Parathyroid adenoma (tissue), 2 donors: ENCODE data around the gene NUP107.

Source experiments
- H2AFZ ChIP-seq: fragments of 300-600 bp; sonication (generic); one replicate; pipeline ENCODE4 v1.7.0; 2017; ENCODE audit warnings: antibody characterized with exemption, mild to moderate bottlenecking
- H3K27ac ChIP-seq: fragments of 300-600 bp; sonication (generic); one replicate; pipeline ENCODE4 v1.7.0; 2017
- H3K27me3 ChIP-seq: fragments of 300-600 bp; sonication (generic); one replicate; pipeline ENCODE4 v1.7.0; 2017; ENCODE audit warnings: low read length; ENCODE audit not compliant: control insufficient read depth, insufficient read depth
- H3K36me3 ChIP-seq: fragments of 300-600 bp; sonication (generic); one replicate; pipeline ENCODE4 v1.7.0; 2017; ENCODE audit warnings: low read length; ENCODE audit not compliant: control insufficient read depth, insufficient read depth
- H3K4me1 ChIP-seq: fragments of 300-600 bp; sonication (generic); one replicate; pipeline ENCODE4 v1.7.0; 2017; ENCODE audit warnings: control low read depth
- H3K4me2 ChIP-seq: fragments of 300-600 bp; sonication (generic); one replicate; pipeline ENCODE4 v1.7.0; 2017; ENCODE audit warnings: low read length
- H3K4me3 ChIP-seq: fragments of 300-600 bp; sonication (generic); one replicate; pipeline ENCODE4 v1.7.0; 2017; ENCODE audit warnings: low read depth, low read length
- H3K79me2 ChIP-seq: fragments of 300-600 bp; sonication (generic); one replicate; pipeline ENCODE4 v1.7.0; 2017; ENCODE audit warnings: control low read depth
- H3K9ac ChIP-seq: fragments of 300-600 bp; sonication (generic); one replicate; pipeline ENCODE4 v1.7.0; 2017; ENCODE audit warnings: mild to moderate bottlenecking
- H3K9me3 ChIP-seq: fragments of 300-600 bp; sonication (generic); one replicate; pipeline ENCODE4 v1.7.0; 2017; ENCODE audit warnings: low read length; ENCODE audit not compliant: control insufficient read depth
- CTCF ChIP-seq: fragments of 300-600 bp; sonication (generic); IDR thresholded peaks from one replicate; pipeline ENCODE4 v1.7.0; 2017; ENCODE audit warnings: antibody characterized with exemption, mild to moderate bottlenecking
- donor health status: primary hyperparathyroidism.

The NUP107 gene

GRCh38 chr12:68750506-68750905 is 63.7 kb downstream of the NUP107 start:
- no peak overlapping the region for H3K9ac ChIP-seq
- H2AFZ ChIP-seq = no peak overlapping the region
- H3K4me3 ChIP-seq = no peak overlapping the region
- H3K79me2 ChIP-seq = no peaks in the 10 kb centered on the region
- H3K9me3 ChIP-seq = no peaks in the 10 kb centered on the region
- no peaks in the 10 kb centered on the region for H3K36me3 ChIP-seq
- peaks cover 6% of the 10 kb centered on the region for H3K4me1 ChIP-seq
- H3K4me2 ChIP-seq = no peak overlapping the region
- TF ChIP-seq CTCF = no peak
- no peaks in the 10 kb centered on the region for H3K27me3 ChIP-seq
- H3K27ac ChIP-seq = no peak overlapping the region

- H3K27ac ChIP-seq = no peak overlapping the region
- H3K79me2 ChIP-seq = no peaks in the 10 kb centered on the region
- no peak overlapping the region for H3K4me3 ChIP-seq
- no peaks in the 10 kb centered on the region for H3K27me3 ChIP-seq
- no peaks in the 10 kb centered on the region for H3K4me1 ChIP-seq
- H3K36me3 ChIP-seq = no peaks in the 10 kb centered on the region
- no peak for TF ChIP-seq CTCF
- no peak overlapping the region for H3K9ac ChIP-seq
- no peak overlapping the region for H2AFZ ChIP-seq
- no peak overlapping the region for H3K4me2 ChIP-seq
- H3K9me3 ChIP-seq = no peaks in the 10 kb centered on the region
These were observed 68.9 kb downstream of the NUP107 start for GRCh38 chr12:68755536-68756243.

- Histone ChIP-seq H3K9ac (no peak overlapping the region), H2AFZ (no peak overlapping the region), H3K27ac (no peak overlapping the region), H3K4me2 (no peak overlapping the region), H3K4me3 (no peak overlapping the region), H3K4me1 (no peaks in the 10 kb centered on the region), H3K9me3 (no peaks in the 10 kb centered on the region), H3K79me2 (no peaks in the 10 kb centered on the region), H3K36me3 (no peaks in the 10 kb centered on the region), H3K27me3 (no peaks in the 10 kb centered on the region)
- no peak for TF ChIP-seq CTCF
These were observed 73.1 kb downstream of the NUP107 start for GRCh38 chr12:68759852-68760251.

- Histone ChIP-seq H3K27ac (no peak overlapping the region), H3K4me2 (no peak overlapping the region), H3K9ac (no peak overlapping the region), H3K27me3 (no peaks in the 10 kb centered on the region), H3K79me2 (no peaks in the 10 kb centered on the region), H3K4me3 (no peak overlapping the region), H3K4me1 (no peaks in the 10 kb centered on the region), H3K9me3 (no peaks in the 10 kb centered on the region), H3K36me3 (no peaks in the 10 kb centered on the region), H2AFZ (no peak overlapping the region)
- no peak for TF ChIP-seq CTCF
These were observed 74.1 kb downstream of the NUP107 start for GRCh38 chr12:68760806-68761441.

GRCh38 chr12:68761442-68761812 is 74.6 kb downstream of the NUP107 start:
- no peaks in the 10 kb centered on the region for H3K4me1 ChIP-seq
- no peaks in the 10 kb centered on the region for H3K9me3 ChIP-seq
- no peak overlapping the region for H3K9ac ChIP-seq
- H3K79me2 ChIP-seq = no peaks in the 10 kb centered on the region
- no peak for TF ChIP-seq CTCF
- no peak overlapping the region for H3K4me2 ChIP-seq
- no peak overlapping the region for H3K4me3 ChIP-seq
- H3K27ac ChIP-seq = no peak overlapping the region
- H3K36me3 ChIP-seq = no peaks in the 10 kb centered on the region
- no peak overlapping the region for H2AFZ ChIP-seq
- H3K27me3 ChIP-seq = no peaks in the 10 kb centered on the region
